DOHH2 (cell line): ENCODE data around the gene ESRRB.
"Not testable (repeated sequence)": the region's sequence is repeated elsewhere in the genome, so short reads cannot be mapped to it uniquely, and the experiment has no call there.

Experiments used
- H3F3A ChIP-seq: fragments of 200-600 bp; sonication (generic), shearing (Covaris generic); 2 replicates; pipeline ENCODE4 v1.6.0; 2016; ENCODE audit warnings: antibody characterized with exemption, mild to moderate bottlenecking; ENCODE audit not compliant: control insufficient read depth, insufficient read depth
- H3K27ac ChIP-seq: fragments of 200-600 bp; sonication (generic); 2 replicates; pipeline ENCODE4 v1.5.1; 2014; ENCODE audit warnings: low read depth, mild to moderate bottlenecking, low read length, moderate library complexity
- H3K27me3 ChIP-seq: fragments of 200-600 bp; sonication (generic); 2 replicates; pipeline ENCODE4 v1.6.1; 2014; ENCODE audit warnings: mild to moderate bottlenecking, low read length, mixed read lengths; ENCODE audit not compliant: control insufficient read depth
- H3K36me3 ChIP-seq: fragments of 200-600 bp; sonication (generic); 2 replicates; pipeline ENCODE4 v1.6.1; 2014; ENCODE audit warnings: mild to moderate bottlenecking, low read length, moderate library complexity, mixed read lengths; ENCODE audit not compliant: control insufficient read depth
- H3K4me1 ChIP-seq: fragments of 200-600 bp; sonication (generic); 2 replicates; pipeline ENCODE4 v1.6.1; 2014; ENCODE audit warnings: mild to moderate bottlenecking, low read length, mixed read lengths; ENCODE audit not compliant: control insufficient read depth
- H3K4me2 ChIP-seq: fragments of 200-600 bp; sonication (generic); 2 replicates; pipeline ENCODE4 v1.6.0; 2014; ENCODE audit warnings: mild to moderate bottlenecking, low read length, moderate library complexity
- H3K4me3 ChIP-seq: fragments of 200-600 bp; sonication (generic); 2 replicates; pipeline ENCODE4 v1.5.1; 2014; ENCODE audit warnings: mild to moderate bottlenecking, low read length, mixed read lengths
- H3K79me2 ChIP-seq: fragments of 200-600 bp; sonication (generic); 2 replicates; pipeline ENCODE4 v1.6.1; 2014; ENCODE audit warnings: mild to moderate bottlenecking, low read length, mixed read lengths; ENCODE audit not compliant: control insufficient read depth
- H3K9me2 ChIP-seq: fragments of 200-600 bp; sonication (generic); replicated peaks from 2 replicates; pipeline ENCODE4 v1.6.1; 2014; ENCODE audit warnings: mild to moderate bottlenecking, low read length, mixed read lengths; ENCODE audit not compliant: control insufficient read depth
- H3K9me3 ChIP-seq: fragments of 200-600 bp; sonication (generic); 2 replicates; pipeline ENCODE4 v1.6.1; 2014; ENCODE audit warnings: antibody characterized with exemption, low read length, mixed read lengths; ENCODE audit not compliant: control insufficient read depth, insufficient read depth
- H4K20me1 ChIP-seq: fragments of 200-600 bp; sonication (generic); 2 replicates; pipeline ENCODE4 v1.6.0; 2014; ENCODE audit warnings: low read depth, mild to moderate bottlenecking, antibody characterized with exemption, low read length, moderate library complexity; ENCODE audit not compliant: control insufficient read depth, insufficient read depth
- CTCF ChIP-seq: fragments of 200-600 bp; sonication (generic); IDR thresholded peaks from one replicate; pipeline ENCODE4 v1.5.1; 2014; ENCODE audit warnings: antibody characterized with exemption, mild to moderate bottlenecking, low read depth, low read length; ENCODE audit not compliant: poor library complexity, severe bottlenecking
- EZH2phosphoT487 ChIP-seq: fragments of 200-600 bp; sonication (generic); IDR thresholded peaks from 2 replicates; pipeline ENCODE4 v1.6.1; 2017; ENCODE audit warnings: borderline replicate concordance, mild to moderate bottlenecking, antibody characterized with exemption, low read length, moderate library complexity, mixed read lengths

The ESRRB gene

GRCh38 chr14:76525106-76525821, 149.3 kb downstream of the ESRRB start:
- H3K9me2 ChIP-seq = no peaks in the 10 kb centered on the region
- H3K4me1 ChIP-seq = no peaks in the 10 kb centered on the region
- H3K36me3 ChIP-seq = no peaks in the 10 kb centered on the region
- no peak for TF ChIP-seq EZH2phosphoT487
- no peak for TF ChIP-seq CTCF
- no peaks in the 10 kb centered on the region for H3K9me3 ChIP-seq
- H4K20me1 ChIP-seq = no peaks in the 10 kb centered on the region
- H3K27me3 ChIP-seq = no peaks in the 10 kb centered on the region
- no peaks in the 10 kb centered on the region for H3K79me2 ChIP-seq
- no peaks in the 10 kb centered on the region for H3F3A ChIP-seq
- H3K4me3 ChIP-seq = no peak overlapping the region
- no peak overlapping the region for H3K4me2 ChIP-seq
- H3K27ac ChIP-seq = no peak overlapping the region

GRCh38 chr14:76531085-76531484, 155.1 kb downstream of the ESRRB start:
- no peaks in the 10 kb centered on the region for H3K79me2 ChIP-seq
- H3K4me3 ChIP-seq = no peak overlapping the region
- no peaks in the 10 kb centered on the region for H3K27me3 ChIP-seq
- H3F3A ChIP-seq = no peaks in the 10 kb centered on the region
- no peaks in the 10 kb centered on the region for H3K4me1 ChIP-seq
- H3K4me2 ChIP-seq = no peak overlapping the region
- H3K9me3 ChIP-seq = no peaks in the 10 kb centered on the region
- TF ChIP-seq EZH2phosphoT487 (no peak), CTCF (no peak)
- no peaks in the 10 kb centered on the region for H4K20me1 ChIP-seq
- no peaks in the 10 kb centered on the region for H3K36me3 ChIP-seq
- H3K27ac ChIP-seq = no peak overlapping the region
- H3K9me2 ChIP-seq = no peaks in the 10 kb centered on the region

GRCh38 chr14:76531821-76532318, 155.9 kb downstream of the ESRRB start:
- H3K4me1 ChIP-seq = no peaks in the 10 kb centered on the region
- H3F3A ChIP-seq = no peaks in the 10 kb centered on the region
- H3K4me2 ChIP-seq = no peak overlapping the region
- no peaks in the 10 kb centered on the region for H3K9me3 ChIP-seq
- no peaks in the 10 kb centered on the region for H3K9me2 ChIP-seq
- no peaks in the 10 kb centered on the region for H3K36me3 ChIP-seq
- H4K20me1 ChIP-seq = no peaks in the 10 kb centered on the region
- no peak overlapping the region for H3K4me3 ChIP-seq
- H3K27ac ChIP-seq = no peak overlapping the region
- no peaks in the 10 kb centered on the region for H3K27me3 ChIP-seq
- no peaks in the 10 kb centered on the region for H3K79me2 ChIP-seq
- TF ChIP-seq EZH2phosphoT487 = no peak

GRCh38 chr14:76536636-76537035, 160.7 kb downstream of the ESRRB start:
- not testable (repeated sequence) for H3F3A ChIP-seq, H3K27ac ChIP-seq, H3K79me2 ChIP-seq, H4K20me1 ChIP-seq, H3K36me3 ChIP-seq, H3K27me3 ChIP-seq, H3K9me2 ChIP-seq, H3K4me3 ChIP-seq, H3K4me2 ChIP-seq, H3K9me3 ChIP-seq, H3K4me1 ChIP-seq
